Measurements from ENCODE around the gene CAPN10. TPM values are rescaled to one million over a fixed set of nuclear protein-coding genes. Genes with fewer than 3 reads are reported as not detected.
A peak's percentile ranks its signal among the peaks of the same experiment; 100 is the strongest.

CAPN10 gene
- total RNA-seq, 1 experiment from 2014 or later = 61.3 TPM

DNA sequence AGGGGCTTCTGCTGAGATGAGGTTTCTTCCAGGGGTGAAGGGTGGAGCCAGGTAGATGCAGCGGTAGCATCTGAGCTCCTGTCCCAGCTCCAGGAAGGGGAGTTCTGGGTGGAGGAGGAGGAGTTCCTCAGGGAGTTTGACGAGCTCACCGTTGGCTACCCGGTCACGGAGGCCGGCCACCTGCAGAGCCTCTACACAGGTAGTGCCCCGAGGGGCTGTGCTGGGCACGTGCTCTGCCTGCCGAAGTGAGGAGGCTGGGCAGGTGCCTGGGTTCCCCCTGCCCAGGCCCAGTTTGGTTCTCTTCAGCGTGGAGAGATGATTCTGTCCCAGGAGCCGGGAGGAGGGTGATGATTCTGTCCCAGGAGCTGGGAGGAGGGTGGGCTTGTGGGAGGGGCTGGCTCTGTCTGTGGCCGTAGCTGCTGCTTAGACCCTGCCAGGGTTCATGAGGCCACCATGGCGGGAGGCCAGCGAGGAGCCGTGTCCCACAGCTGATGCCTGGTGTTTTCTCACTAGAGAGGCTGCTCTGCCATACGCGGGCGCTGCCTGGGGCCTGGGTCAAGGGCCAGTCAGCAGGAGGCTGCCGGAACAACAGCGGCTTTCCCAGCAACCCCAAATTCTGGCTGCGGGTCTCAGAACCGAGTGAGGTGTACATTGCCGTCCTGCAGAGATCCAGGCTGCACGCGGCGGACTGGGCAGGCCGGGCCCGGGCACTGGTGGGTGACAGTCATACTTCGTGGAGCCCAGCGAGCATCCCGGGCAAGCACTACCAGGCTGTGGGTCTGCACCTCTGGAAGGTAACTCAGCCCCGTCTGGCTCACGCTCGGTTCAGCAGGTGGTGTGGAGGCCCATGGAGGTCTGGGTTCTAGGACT, 8.2 kb downstream of the CAPN10 start:
- H3K4me1 Mint-ChIP-seq = no peaks in the 10 kb centered on the region
- no peaks in the 10 kb centered on the region for H3K9me3 Mint-ChIP-seq
- H3K36me3 Mint-ChIP-seq = 0 out of 2 replicates have a peak, but pooled peaks cover 2% of the 10 kb centered on the region
- ChIA-PET POLR2A (no interaction called here), CTCF (interaction anchor here (0.7 to 1.3 kb wide), 3 partner anchors 9 to 15 kb away, joined by 3 read pairs; partner anchors contain the start of gene CAPN10)
- ATAC-seq (no peak), DNase-seq (ENCODE audit: low spot score) (peak; percentile 9)
- TF ChIP-seq, protein P1, sequence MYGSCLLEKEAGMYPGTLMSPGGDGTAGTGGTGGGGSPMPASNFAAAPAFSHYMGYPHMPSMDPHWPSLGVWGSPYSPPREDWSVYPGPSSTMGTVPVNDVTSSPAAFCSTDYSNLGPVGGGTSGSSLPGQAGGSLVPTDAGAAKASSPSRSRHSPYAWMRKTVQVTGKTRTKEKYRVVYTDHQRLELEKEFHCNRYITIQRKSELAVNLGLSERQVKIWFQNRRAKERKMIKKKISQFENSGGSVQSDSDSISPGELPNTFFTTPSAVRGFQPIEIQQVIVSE (CRISPR knock-in tag; IDR thresholded peaks at IDR 0.05; ENCODE audit: borderline replicate concordance) = no peak
- TF ChIP-seq JAZF1 (CRISPR knock-in tag; IDR thresholded peaks at IDR 0.05) (no peak), SOX15 (CRISPR knock-in tag; IDR thresholded peaks at IDR 0.05) (no peak), GABPB1 (CRISPR knock-in tag; IDR thresholded peaks at IDR 0.05) (no peak), ETV6 (CRISPR knock-in tag; IDR thresholded peaks at IDR 0.05) (no peak), ATF2 (CRISPR knock-in tag; IDR thresholded peaks at IDR 0.05; ENCODE audit: borderline replicate concordance, low read depth) (no peak), ZNF396 (CRISPR knock-in tag; IDR thresholded peaks at IDR 0.05; ENCODE audit: borderline replicate concordance) (no peak), SMAD4 (CRISPR knock-in tag; IDR thresholded peaks at IDR 0.05) (no peak), CREM (CRISPR knock-in tag; IDR thresholded peaks at IDR 0.05) (no peak), ZNF219 (CRISPR knock-in tag; IDR thresholded peaks at IDR 0.05; ENCODE audit: borderline replicate concordance) (no peak), TP53 (CRISPR knock-in tag; IDR thresholded peaks at IDR 0.05) (no peak), CBFB (CRISPR knock-in tag; IDR thresholded peaks at IDR 0.05; ENCODE audit: low read depth) (no peak)
- TF ChIP-seq, protein P2, sequence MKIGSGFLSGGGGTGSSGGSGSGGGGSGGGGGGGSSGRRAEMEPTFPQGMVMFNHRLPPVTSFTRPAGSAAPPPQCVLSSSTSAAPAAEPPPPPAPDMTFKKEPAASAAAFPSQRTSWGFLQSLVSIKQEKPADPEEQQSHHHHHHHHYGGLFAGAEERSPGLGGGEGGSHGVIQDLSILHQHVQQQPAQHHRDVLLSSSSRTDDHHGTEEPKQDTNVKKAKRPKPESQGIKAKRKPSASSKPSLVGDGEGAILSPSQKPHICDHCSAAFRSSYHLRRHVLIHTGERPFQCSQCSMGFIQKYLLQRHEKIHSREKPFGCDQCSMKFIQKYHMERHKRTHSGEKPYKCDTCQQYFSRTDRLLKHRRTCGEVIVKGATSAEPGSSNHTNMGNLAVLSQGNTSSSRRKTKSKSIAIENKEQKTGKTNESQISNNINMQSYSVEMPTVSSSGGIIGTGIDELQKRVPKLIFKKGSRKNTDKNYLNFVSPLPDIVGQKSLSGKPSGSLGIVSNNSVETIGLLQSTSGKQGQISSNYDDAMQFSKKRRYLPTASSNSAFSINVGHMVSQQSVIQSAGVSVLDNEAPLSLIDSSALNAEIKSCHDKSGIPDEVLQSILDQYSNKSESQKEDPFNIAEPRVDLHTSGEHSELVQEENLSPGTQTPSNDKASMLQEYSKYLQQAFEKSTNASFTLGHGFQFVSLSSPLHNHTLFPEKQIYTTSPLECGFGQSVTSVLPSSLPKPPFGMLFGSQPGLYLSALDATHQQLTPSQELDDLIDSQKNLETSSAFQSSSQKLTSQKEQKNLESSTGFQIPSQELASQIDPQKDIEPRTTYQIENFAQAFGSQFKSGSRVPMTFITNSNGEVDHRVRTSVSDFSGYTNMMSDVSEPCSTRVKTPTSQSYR (CRISPR knock-in tag; IDR thresholded peaks at IDR 0.05) = no peak
- TF ChIP-seq, protein P3, sequence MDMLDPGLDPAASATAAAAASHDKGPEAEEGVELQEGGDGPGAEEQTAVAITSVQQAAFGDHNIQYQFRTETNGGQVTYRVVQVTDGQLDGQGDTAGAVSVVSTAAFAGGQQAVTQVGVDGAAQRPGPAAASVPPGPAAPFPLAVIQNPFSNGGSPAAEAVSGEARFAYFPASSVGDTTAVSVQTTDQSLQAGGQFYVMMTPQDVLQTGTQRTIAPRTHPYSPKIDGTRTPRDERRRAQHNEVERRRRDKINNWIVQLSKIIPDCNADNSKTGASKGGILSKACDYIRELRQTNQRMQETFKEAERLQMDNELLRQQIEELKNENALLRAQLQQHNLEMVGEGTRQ (CRISPR knock-in tag; IDR thresholded peaks at IDR 0.05) = no peak
- TF ChIP-seq, protein P4, sequence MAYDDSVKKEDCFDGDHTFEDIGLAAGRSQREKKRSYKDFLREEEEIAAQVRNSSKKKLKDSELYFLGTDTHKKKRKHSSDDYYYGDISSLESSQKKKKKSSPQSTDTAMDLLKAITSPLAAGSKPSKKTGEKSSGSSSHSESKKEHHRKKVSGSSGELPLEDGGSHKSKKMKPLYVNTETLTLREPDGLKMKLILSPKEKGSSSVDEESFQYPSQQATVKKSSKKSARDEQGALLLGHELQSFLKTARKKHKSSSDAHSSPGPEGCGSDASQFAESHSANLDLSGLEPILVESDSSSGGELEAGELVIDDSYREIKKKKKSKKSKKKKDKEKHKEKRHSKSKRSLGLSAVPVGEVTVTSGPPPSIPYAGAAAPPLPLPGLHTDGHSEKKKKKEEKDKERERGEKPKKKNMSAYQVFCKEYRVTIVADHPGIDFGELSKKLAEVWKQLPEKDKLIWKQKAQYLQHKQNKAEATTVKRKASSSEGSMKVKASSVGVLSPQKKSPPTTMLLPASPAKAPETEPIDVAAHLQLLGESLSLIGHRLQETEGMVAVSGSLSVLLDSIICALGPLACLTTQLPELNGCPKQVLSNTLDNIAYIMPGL (CRISPR knock-in tag; IDR thresholded peaks at IDR 0.05) = no peak
- TF ChIP-seq, protein P5, sequence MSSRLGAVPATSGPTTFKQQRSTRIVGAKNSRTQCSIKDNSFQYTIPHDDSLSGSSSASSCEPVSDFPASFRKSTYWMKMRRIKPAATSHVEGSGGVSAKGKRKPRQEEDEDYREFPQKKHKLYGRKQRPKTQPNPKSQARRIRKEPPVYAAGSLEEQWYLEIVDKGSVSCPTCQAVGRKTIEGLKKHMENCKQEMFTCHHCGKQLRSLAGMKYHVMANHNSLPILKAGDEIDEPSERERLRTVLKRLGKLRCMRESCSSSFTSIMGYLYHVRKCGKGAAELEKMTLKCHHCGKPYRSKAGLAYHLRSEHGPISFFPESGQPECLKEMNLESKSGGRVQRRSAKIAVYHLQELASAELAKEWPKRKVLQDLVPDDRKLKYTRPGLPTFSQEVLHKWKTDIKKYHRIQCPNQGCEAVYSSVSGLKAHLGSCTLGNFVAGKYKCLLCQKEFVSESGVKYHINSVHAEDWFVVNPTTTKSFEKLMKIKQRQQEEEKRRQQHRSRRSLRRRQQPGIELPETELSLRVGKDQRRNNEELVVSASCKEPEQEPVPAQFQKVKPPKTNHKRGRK (CRISPR knock-in tag; IDR thresholded peaks at IDR 0.05; ENCODE audit: borderline replicate concordance) = no peak
- TF ChIP-seq, protein P6, sequence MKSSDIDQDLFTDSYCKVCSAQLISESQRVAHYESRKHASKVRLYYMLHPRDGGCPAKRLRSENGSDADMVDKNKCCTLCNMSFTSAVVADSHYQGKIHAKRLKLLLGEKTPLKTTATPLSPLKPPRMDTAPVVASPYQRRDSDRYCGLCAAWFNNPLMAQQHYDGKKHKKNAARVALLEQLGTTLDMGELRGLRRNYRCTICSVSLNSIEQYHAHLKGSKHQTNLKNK (CRISPR knock-in tag; IDR thresholded peaks at IDR 0.05) = no peak
- TF ChIP-seq, protein P7, sequence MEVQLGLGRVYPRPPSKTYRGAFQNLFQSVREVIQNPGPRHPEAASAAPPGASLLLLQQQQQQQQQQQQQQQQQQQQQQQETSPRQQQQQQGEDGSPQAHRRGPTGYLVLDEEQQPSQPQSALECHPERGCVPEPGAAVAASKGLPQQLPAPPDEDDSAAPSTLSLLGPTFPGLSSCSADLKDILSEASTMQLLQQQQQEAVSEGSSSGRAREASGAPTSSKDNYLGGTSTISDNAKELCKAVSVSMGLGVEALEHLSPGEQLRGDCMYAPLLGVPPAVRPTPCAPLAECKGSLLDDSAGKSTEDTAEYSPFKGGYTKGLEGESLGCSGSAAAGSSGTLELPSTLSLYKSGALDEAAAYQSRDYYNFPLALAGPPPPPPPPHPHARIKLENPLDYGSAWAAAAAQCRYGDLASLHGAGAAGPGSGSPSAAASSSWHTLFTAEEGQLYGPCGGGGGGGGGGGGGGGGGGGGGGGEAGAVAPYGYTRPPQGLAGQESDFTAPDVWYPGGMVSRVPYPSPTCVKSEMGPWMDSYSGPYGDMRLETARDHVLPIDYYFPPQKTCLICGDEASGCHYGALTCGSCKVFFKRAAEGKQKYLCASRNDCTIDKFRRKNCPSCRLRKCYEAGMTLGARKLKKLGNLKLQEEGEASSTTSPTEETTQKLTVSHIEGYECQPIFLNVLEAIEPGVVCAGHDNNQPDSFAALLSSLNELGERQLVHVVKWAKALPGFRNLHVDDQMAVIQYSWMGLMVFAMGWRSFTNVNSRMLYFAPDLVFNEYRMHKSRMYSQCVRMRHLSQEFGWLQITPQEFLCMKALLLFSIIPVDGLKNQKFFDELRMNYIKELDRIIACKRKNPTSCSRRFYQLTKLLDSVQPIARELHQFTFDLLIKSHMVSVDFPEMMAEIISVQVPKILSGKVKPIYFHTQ (CRISPR knock-in tag; IDR thresholded peaks at IDR 0.05) = no peak
- TF ChIP-seq, protein P8, sequence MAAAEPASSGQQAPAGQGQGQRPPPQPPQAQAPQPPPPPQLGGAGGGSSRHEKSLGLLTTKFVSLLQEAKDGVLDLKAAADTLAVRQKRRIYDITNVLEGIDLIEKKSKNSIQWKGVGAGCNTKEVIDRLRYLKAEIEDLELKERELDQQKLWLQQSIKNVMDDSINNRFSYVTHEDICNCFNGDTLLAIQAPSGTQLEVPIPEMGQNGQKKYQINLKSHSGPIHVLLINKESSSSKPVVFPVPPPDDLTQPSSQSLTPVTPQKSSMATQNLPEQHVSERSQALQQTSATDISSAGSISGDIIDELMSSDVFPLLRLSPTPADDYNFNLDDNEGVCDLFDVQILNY (CRISPR knock-in tag; IDR thresholded peaks at IDR 0.05) = no peak
- no peak overlapping the region for H3K27ac Mint-ChIP-seq
- H3K27me3 Mint-ChIP-seq (ENCODE audit: low read depth) = no peaks in the 10 kb centered on the region
- H3K4me3 Mint-ChIP-seq = no peak overlapping the region
